K562 (cell line): ENCODE results near the gene VDAC1. TPM values are rescaled to one million over a fixed set of nuclear protein-coding genes. Genes with fewer than 3 reads are reported as not detected.

Experiments used
- ATAC-seq: fragments of 200-7000 bp; cut with Tn5 transposase; 3 replicates; pipeline ENCODE4 v1.9.1; 2020; ENCODE audit warnings: moderate library complexity
- BruUV-seq: library from RNA; stranded (reverse); fragments of 400-500 nt; replicated peaks from 2 replicates; lab custom pipeline; 2021; lab: Mats Ljungman, UMichigan
- CTCF ChIA-PET: fragments of 300-600 bp; formaldehyde crosslinking; extraction: SDS; loops from one replicate; lab custom pipeline; 2021; ENCODE audit warnings: low intra/inter-chr PET ratio; lab: Yijun Ruan, JAX
- POLR2A ChIA-PET: fragments of 300-600, 350-650 bp; sonication (Branson Sonifier 250); formaldehyde crosslinking; extraction: SDS; loops from one replicate; lab custom pipeline; 2021; ENCODE audit warnings: antibody characterized with exemption, inconsistent platforms; lab: Yijun Ruan, JAX
- DNase-seq, 4 experiments: peaks; one replicate each; pipeline versions ENCODE4 v3.0.0 to v3.0.0-alpha.2; 2011 to 2018; ENCODE audit warnings: low spot score in 3 of 4, mixed read lengths in 3 of 4; ENCODE audit errors: extremely low read depth in 1 of 4
- FAIRE-seq: peaks from 2 replicates; lab custom pipeline; 2011; peaks lifted over from hg19 to GRCh38; lab: Jason Lieb, UNC
- H2AFZ ChIP-seq: 2 replicates; pipeline ENCODE4 v1.6.0; 2011; ENCODE audit warnings: low read depth, low read length, control low read depth, inconsistent platforms
- H3K27ac ChIP-seq: fragments of 200-600 bp; 3 replicates; pipeline ENCODE4 v1.8.0; 2011; ENCODE audit warnings: low read depth, mild to moderate bottlenecking, control low read depth, inconsistent platforms, low read length, moderate library complexity, mixed read lengths; ENCODE audit errors: extremely low read depth
- H3K27me3 ChIP-seq, 2 experiments: fragments of 300-600 bp in 1 of 2; 2 replicates in 1 of 2; 3 replicates in 1 of 2; pipeline versions ENCODE4 v1.6.0 to v1.8.0; 2011; ENCODE audit warnings: inconsistent platforms in 2 of 2, low read length in 2 of 2, mild to moderate bottlenecking in 1 of 2, mixed read lengths in 1 of 2, moderate library complexity in 1 of 2; ENCODE audit not compliant: control insufficient read depth in 2 of 2, insufficient read depth in 2 of 2
- H3K36me3 ChIP-seq: fragments of 300-600 bp; 3 replicates; pipeline ENCODE4 v1.8.0; 2011; ENCODE audit warnings: mild to moderate bottlenecking, low read length, inconsistent platforms; ENCODE audit not compliant: control insufficient read depth, insufficient read depth
- H3K4me1 ChIP-seq, 2 experiments: fragments of 200-600 bp in 1 of 2; replicated peaks in 1 of 2; 2 replicates in 1 of 2; 3 replicates in 1 of 2; pipeline versions ENCODE4 v1.5.1 to v1.8.0; 2011; ENCODE audit warnings: inconsistent platforms in 2 of 2, low read length in 2 of 2, mild to moderate bottlenecking in 1 of 2, mixed read lengths in 1 of 2, moderate library complexity in 1 of 2; ENCODE audit not compliant: control insufficient read depth in 2 of 2, insufficient read depth in 2 of 2
- H3K4me2 ChIP-seq: 2 replicates; pipeline ENCODE4 v1.6.1; 2011; ENCODE audit warnings: low read length, control low read depth, inconsistent platforms, mixed read lengths; ENCODE audit not compliant: insufficient read depth
- H3K4me3 ChIP-seq: fragments of 200-600 bp; sonication (generic), shearing (Covaris generic); 2 replicates; pipeline ENCODE4 v1.5.1; 2016; ENCODE audit warnings: control low read depth, inconsistent platforms
- H3K79me2 ChIP-seq: fragments of 200-600 bp; 3 replicates; pipeline ENCODE4 v1.8.0; 2011; ENCODE audit warnings: low read length, inconsistent platforms; ENCODE audit not compliant: control insufficient read depth, insufficient read depth
- H3K9ac ChIP-seq, 2 experiments: 2 replicates each; pipeline versions ENCODE4 v1.6.0 to v1.6.1; 2011; ENCODE audit warnings: low read depth in 2 of 2, low read length in 2 of 2, control low read depth in 1 of 2, inconsistent platforms in 1 of 2, mild to moderate bottlenecking in 1 of 2, mixed read lengths in 1 of 2; ENCODE audit not compliant: insufficient read depth in 1 of 2
- H3K9me1 ChIP-seq: one replicate; pipeline ENCODE4 v1.6.0; 2011; ENCODE audit warnings: inconsistent platforms, mild to moderate bottlenecking, low read length, moderate library complexity; ENCODE audit not compliant: control insufficient read depth, insufficient read depth
- H3K9me3 ChIP-seq: replicated peaks from 2 replicates; pipeline ENCODE4 v1.5.1; 2011; ENCODE audit warnings: low read depth, low read length, inconsistent platforms; ENCODE audit not compliant: control insufficient read depth, insufficient read depth
- H4K20me1 ChIP-seq: replicated peaks from 2 replicates; pipeline ENCODE4 v1.6.1; 2011; ENCODE audit warnings: low read length, inconsistent platforms, mixed read lengths; ENCODE audit not compliant: control insufficient read depth, insufficient read depth
- CTCF ChIP-seq, 3 experiments: IDR thresholded peaks in 2 of 3; conservative IDR thresholded peaks in 1 of 3; 2 replicates each; pipeline ENCODE4 v1.5.1; 2011 to 2012; ENCODE audit warnings: low read length in 3 of 3, mild to moderate bottlenecking in 3 of 3, control low read depth in 2 of 3, improper control_type of control experiment in 1 of 3, inconsistent platforms in 1 of 3, low read depth in 1 of 3, mixed read lengths in 1 of 3, moderate library complexity in 1 of 3; ENCODE audit not compliant: insufficient read depth in 2 of 3
- FOXP1 ChIP-seq: sonication (generic); formaldehyde crosslinking; IDR thresholded peaks from 2 replicates; pipeline ENCODE4 v1.8.0; 2022; ENCODE audit warnings: mild to moderate bottlenecking, missing genetic modification reagents
- GTF2E2 ChIP-seq: fragments of 200-800 bp; sonication (Bioruptor generic); IDR thresholded peaks from 2 replicates; pipeline ENCODE4 v1.6.1; 2016; ENCODE audit warnings: missing genetic modification characterization, missing compliant biosample characterization
- JUND ChIP-seq, 2 experiments: IDR thresholded peaks; 2 replicates in 1 of 2; 3 replicates in 1 of 2; pipeline ENCODE4 v1.6.1; 2011; ENCODE audit warnings: borderline replicate concordance in 2 of 2, low read depth in 2 of 2, low read length in 2 of 2, improper control_type of control experiment in 1 of 2, missing biosample characterization in 1 of 2, missing genetic modification characterization in 1 of 2, missing genetic modification reagents in 1 of 2
- NR1H2 ChIP-seq: sonication (generic); formaldehyde crosslinking; IDR thresholded peaks from 2 replicates; pipeline ENCODE4 v1.4.0; 2020; ENCODE audit warnings: mild to moderate bottlenecking, missing genetic modification reagents
- RAD21 ChIP-seq, 2 experiments: fragments of 250-450 bp in 1 of 2; fragments of 450-650 bp in 1 of 2; sonication (Bioruptor Pico) in 1 of 2; formaldehyde crosslinking in 1 of 2; IDR thresholded peaks in 1 of 2; conservative IDR thresholded peaks in 1 of 2; 2 replicates each; pipeline versions ENCODE4 v1.4.0 to v1.8.0; 2020 to 2022; ENCODE audit warnings: mild to moderate bottlenecking in 2 of 2, moderate library complexity in 1 of 2
- RERE ChIP-seq: sonication (generic); formaldehyde crosslinking; IDR thresholded peaks from 2 replicates; pipeline ENCODE4 v1.8.0; 2023; ENCODE audit warnings: missing genetic modification reagents, mild to moderate bottlenecking, borderline replicate concordance
- SMC3 ChIP-seq: conservative IDR thresholded peaks from 2 replicates; pipeline ENCODE4 v1.6.1; 2011; ENCODE audit warnings: low read depth, low read length, improper control_type of control experiment; ENCODE audit not compliant: insufficient read depth
- SOX6 ChIP-seq: fragments of 450-650 bp; IDR thresholded peaks from 2 replicates; pipeline ENCODE4 v1.6.1; 2014; ENCODE audit warnings: mild to moderate bottlenecking
- SRF ChIP-seq, 2 experiments: fragments of 250-450, 450-650 bp in 1 of 2; sonication (Bioruptor Pico) in 1 of 2; sonication (generic) in 1 of 2; formaldehyde crosslinking; IDR thresholded peaks; 2 replicates each; pipeline versions ENCODE4 v1.5.0 to v1.5.1; 2020 to 2022; ENCODE audit warnings: mild to moderate bottlenecking in 1 of 2, missing genetic modification reagents in 1 of 2
- YBX1 ChIP-seq: fragments of 450-650 bp; IDR thresholded peaks from 2 replicates; pipeline ENCODE4 v1.7.1; 2016; ENCODE audit warnings: mild to moderate bottlenecking
- WGBS: fragments of 100-300 bp; shearing (Covaris generic); methylation state at CpG from one replicate; pipeline ENCODE4 v1.1.6; 2016; ENCODE audit warnings: low coverage, mixed read lengths; ENCODE audit not compliant: insufficient coverage; ENCODE audit errors: missing lambda C conversion rate; 5-methylcytosine and 5-hydroxymethylcytosine counted together
- in situ Hi-C: fragments of 300-500 bp; cut with MboI; formaldehyde crosslinking; loops from 4 replicates; pipeline ENCODE4 v1.15.0; 2018; ENCODE audit warnings: inconsistent platforms, mixed read lengths
- intact Hi-C: fragments of 100-400 bp; cut with micrococcal nuclease; formaldehyde crosslinking; loops from 2 replicates; pipeline ENCODE4 v1.14.2; 2022
- polyA plus RNA-seq, 8 experiments: library from polyadenylated mRNA; depleted of rRNA in 4 of 8; stranded (reverse) in 5 of 8; unstranded in 3 of 8; fragments of >200 nt; fragmentation: Nextera tagmentation in 2 of 8; fragmentation: Illumina TruSeq in 1 of 8; extraction: Ambion mirVana in 2 of 8; extraction: Trizol in 1 of 8; gene quantifications; 2 replicates each; pipeline versions ENCODE4 v1.2.1 to v1.2.3, GENCODE V29; 2011 to 2014; ENCODE audit warnings: inconsistent platforms in 1 of 8, missing spikeins in 1 of 8
- total RNA-seq, 7 experiments: library from RNA; depleted of rRNA in 6 of 7; stranded (reverse); fragments of >200 nt in 6 of 7; fragmentation: Illumina TruSeq in 2 of 7; extraction: Trizol in 2 of 7; gene quantifications; 2 replicates each; pipeline versions ENCODE4 v1.2.1 to v1.2.3, GENCODE V29; 2011 to 2021; ENCODE audit warnings: low replicate concordance in 1 of 7

Gene VDAC1
- total and polyA plus RNA-seq, 9 of the 15 experiments (the other 6 are each of a cell fraction or from before 2014, with no cell fraction given) = 168 to 366 (median 293) TPM

GRCh38 chr5:134027288-134027615, 22.5 kb upstream of the VDAC1 start (continued):
- no peak for TF ChIP-seq NR1H2 (CRISPR knock-in tag)
- no peak for TF ChIP-seq RERE (CRISPR knock-in tag)
- TF ChIP-seq GTF2E2 (tag) = no peak

GRCh38 chr5:134026521-134027287, 21.9 kb upstream of the VDAC1 start:
- H3K9me1 ChIP-seq = no peaks in the 10 kb centered on the region
- ATAC-seq (peak; percentile 100), DNase-seq (peak; percentile 65 to 73 (median 68)), FAIRE-seq (peak; percentile 89)
- H3K36me3 ChIP-seq = no peaks in the 10 kb centered on the region
- no peak overlapping the region for H2AFZ ChIP-seq
- ChIA-PET CTCF (no interaction called here), POLR2A (interaction anchor here (0.5 to 1.1 kb wide), 4 partner anchors 9 to 240 kb away, joined by 3 to 4 read pairs (median 4); no protein-coding TSS in a partner anchor)
- WGBS = 3% methylated on average over 6 of the region's 6 CpGs
- intact Hi-C loops (no loop called here), in situ Hi-C loops (loop anchor here (25.0 kb wide), 1 partner anchor 561 kb away; no protein-coding TSS in a partner anchor)
- 0 out of 2 replicates have a peak, but pooled peaks cover 2% of the 10 kb centered on the region for H3K9me3 ChIP-seq
- H3K27me3 ChIP-seq = peaks cover 7 to 29% of the 10 kb centered on the region in 2 experiments; a peak in 3 of 5 replicates
- no peak overlapping the region for H3K9ac ChIP-seq
- H3K79me2 ChIP-seq = no peaks in the 10 kb centered on the region
- no peaks in the 10 kb centered on the region for H3K4me1 ChIP-seq
- no peaks in the 10 kb centered on the region for H4K20me1 ChIP-seq
- no peak overlapping the region for H3K4me3 ChIP-seq
- H3K4me2 ChIP-seq = no peak overlapping the region
- BruUV-seq = no TSS peak
- H3K27ac ChIP-seq = no peak overlapping the region
- TF ChIP-seq SMC3 (0 out of 2 replicates have a peak, but pooled peaks have one; percentile 21), YBX1 (no peak), JUND (IDR thresholded peaks at IDR 0.05; ENCODE audit: borderline replicate concordance, low read depth, low read length) (0 out of 2 replicates have a peak, but pooled peaks have one; percentile 33), JUND (tag; IDR thresholded peaks at IDR 0.05; ENCODE audit: borderline replicate concordance, low read depth, low read length) (no peak; the same call in 2 of the 3 replicates), CTCF (IDR thresholded peaks at IDR 0.05 in 2 of 3, conservative IDR thresholded peaks at IDR 0.05 in 1 of 3; ENCODE audit: insufficient read depth in 2 of 3, low read depth in 1 of 3, low read length in 3 of 3) (peak; percentile 74 to 83 (median 82)), RAD21 (CRISPR knock-in tag; conservative IDR thresholded peaks at IDR 0.05 in 1 of 2, IDR thresholded peaks at IDR 0.05 in 1 of 2) (peak; percentile 17 to 51; a peak in 2 of 4 replicates), SRF (CRISPR knock-in tag; IDR thresholded peaks at IDR 0.05) (peak in 1 of 2 experiments; percentile 66; a peak in 1 of 4 replicates), FOXP1 (CRISPR knock-in tag) (no peak), SOX6 (no peak)
